KBM-7 (cell line): ENCODE measurements around the gene PRRC2A.

Source experiments
- DNase-seq: peaks from one replicate; pipeline ENCODE4 v3.0.0-alpha.2; 2015
- in situ Hi-C: fragments of 300-500 bp; cut with MboI; formaldehyde crosslinking; loops from 2 replicates; pipeline ENCODE4 v1.14.3; 2020; ENCODE audit warnings: low sequenced_read_pairs, low pct_unique_long_range_greater_than_20kb, mixed read lengths

PRRC2A gene

GRCh38 chr6:31661262-31662123 is 41.0 kb downstream of the PRRC2A start:
- DNase-seq: no peak
- in situ Hi-C loops: no loop called here

GRCh38 chr6:31662124-31662723 is 41.7 kb downstream of the PRRC2A start:
- in situ Hi-C loops: no loop called here
- DNase-seq: no peak

DNA sequence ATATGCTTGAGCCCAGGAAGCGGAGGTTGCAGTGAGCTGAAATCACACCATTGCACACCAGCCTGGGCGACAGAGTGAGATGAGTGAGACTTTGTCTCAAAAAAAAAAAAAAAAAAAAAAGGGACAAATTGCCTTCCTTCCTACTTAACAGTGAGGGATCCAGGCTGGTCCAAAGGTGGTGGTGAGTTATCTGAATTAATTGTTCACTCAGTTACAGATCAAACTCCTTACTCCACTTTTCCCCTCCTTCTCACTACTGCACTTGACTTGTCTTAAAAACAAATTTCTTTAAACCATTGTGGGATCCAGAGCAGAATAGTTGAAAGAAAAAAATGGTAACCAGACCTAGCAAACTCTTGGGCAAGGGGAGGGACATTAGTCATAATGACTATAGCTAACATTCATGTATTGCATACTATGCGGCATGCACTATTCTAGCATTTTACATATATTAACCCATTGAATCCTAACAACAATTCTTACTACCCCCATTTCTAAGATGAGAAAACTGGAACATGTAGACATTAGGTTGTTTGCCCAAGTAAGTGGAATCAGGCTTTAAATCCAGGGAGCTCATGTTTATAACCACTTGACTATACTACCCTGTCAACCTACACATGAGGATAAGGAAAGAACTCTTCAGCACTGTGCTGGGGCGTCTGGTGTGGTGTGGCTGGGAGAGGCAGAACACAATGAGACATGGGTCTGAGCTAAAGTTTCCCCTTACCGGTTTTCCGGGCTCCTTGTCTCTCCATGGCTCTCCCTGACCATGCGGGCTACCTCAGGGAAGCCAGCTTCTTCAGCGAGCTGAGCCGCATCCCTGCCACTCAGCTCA is 42.8 kb downstream of the PRRC2A start:
- no peak for DNase-seq
- in situ Hi-C loops: no loop called here

- in situ Hi-C loops: no loop called here
- no peak for DNase-seq
These were observed 43.7 kb downstream of the PRRC2A start for GRCh38 chr6:31663961-31664789.

DNA sequence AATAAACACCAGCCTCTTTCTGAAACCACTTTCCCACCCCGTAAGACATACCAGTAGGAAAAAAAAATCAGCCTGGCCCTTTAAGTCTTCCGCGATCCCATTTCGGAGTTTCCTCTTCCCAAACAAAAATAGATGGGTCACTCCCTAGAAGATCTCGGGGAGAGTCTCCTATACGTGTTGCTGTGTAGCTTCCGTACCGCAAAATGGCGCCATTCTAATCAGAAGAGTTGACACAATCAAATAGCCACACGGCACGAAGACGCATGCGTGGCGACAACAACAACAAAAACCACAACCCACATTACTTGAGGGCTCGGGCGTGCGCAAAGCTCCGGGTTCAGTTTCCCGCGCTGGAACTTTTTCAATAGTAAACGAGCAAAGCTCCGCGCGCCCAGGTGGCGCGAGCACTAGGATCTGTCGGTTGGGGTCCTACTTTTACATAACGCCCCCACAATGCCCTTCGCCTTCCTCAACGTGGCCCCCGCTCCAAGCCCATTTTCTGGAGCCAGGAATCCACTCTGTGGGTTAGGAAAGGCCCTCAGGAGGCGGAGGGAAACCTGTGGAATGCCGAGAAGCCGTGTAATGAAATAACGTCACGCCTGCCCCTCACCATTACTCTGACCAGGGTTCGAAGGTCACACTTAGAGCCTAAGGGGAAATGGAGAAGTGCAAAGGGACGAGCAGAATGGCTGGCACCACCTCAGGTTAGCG is 44.4 kb downstream of the PRRC2A start, which contains the start of gene GPANK1:
Gene GPANK1 (minus strand): TSS at position 208 of the 711 bp plus-strand sequence. CDS start 519 bp downstream, outside the sequence.
- in situ Hi-C loops: no loop called here
- DNase-seq: peak; percentile 91

DNA sequence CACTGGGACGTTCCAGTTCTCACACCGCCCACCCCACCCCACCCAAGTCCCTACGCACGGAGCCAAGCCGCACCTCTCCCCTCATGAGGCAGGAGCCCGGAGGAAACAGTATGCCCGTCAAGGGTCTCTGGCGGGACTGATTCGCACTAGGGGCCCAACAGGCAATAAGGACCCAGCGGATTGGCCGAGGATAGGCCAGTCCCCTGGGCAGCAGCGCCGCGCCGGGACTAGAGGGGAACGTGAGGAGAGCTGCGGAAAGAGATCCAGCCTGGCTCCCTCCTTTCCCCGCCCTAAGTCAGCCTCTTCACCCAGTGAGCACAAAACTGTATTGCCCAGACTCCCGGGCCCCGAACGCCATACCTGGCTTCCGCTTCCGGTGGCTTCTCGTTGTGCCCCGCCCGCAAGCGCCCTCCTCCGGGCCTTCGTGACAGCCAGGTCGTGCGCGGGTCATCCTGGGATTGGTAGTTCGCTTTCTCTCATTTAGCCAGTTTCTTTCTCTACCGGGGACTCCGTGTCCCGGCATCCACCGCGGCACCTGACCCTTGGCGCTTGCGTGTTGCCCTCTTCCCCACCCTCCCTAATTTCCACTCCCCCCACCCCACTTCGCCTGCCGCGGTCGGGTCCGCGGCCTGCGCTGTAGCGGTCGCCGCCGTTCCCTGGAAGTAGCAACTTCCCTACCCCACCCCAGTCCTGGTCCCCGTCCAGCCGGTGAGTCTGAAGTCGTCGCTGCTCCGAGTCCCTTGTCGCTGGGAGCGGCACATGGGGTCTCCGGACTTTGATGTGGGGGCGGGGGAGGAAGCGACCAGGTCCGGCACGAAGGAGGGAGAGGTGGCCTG is 45.2 kb downstream of the PRRC2A start, which contains the start of gene CSNK2B:
Gene CSNK2B (plus strand): TSS at position 580 of the 836 bp plus-strand sequence. CDS start 752 bp downstream, outside the sequence.
- in situ Hi-C loops: no loop called here
- peak; percentile 99 for DNase-seq

DNA sequence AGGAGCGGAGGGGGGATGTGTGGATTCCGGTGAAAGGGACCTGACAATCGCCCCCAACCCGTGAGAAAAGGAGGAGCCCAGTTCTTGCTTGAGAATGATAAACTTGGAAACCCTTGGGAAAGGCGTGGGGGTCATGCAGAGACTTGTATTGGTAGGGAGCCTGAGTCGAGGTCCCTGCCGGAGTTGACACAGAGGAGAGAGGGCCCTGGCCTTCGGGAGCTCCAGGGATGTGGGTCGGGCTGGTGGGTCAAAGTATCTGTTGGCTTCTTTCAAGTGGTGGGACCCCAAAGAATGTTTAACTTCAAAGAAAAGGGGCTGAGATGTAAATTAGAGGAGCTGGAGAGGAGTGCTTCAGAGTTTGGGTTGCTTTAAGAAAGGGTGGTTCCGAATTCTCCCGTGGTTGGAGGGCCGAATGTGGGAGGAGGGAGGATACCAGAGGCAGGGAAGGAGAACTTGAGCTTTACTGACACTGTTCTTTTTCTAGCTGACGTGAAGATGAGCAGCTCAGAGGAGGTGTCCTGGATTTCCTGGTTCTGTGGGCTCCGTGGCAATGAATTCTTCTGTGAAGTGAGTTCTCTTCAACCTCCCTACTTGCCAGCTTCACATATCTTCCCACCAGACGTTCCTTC is 45.9 kb downstream of the PRRC2A start:
- no peak for DNase-seq
- in situ Hi-C loops: no loop called here

GRCh38 chr6:31669676-31670075 is 49.2 kb downstream of the PRRC2A start, which contains the start of gene LY6G5B:
LY6G5B (plus strand) TSS chr6:31669976; CDS start chr6:31670951, 975 bp downstream.
- no peak for DNase-seq
- in situ Hi-C loops: no loop called here

GRCh38 chr6:31676322-31676903 is 55.9 kb downstream of the PRRC2A start:
- in situ Hi-C loops: no loop called here
- DNase-seq: no peak

- in situ Hi-C loops: no loop called here
- DNase-seq: no peak
These were observed 56.4 kb downstream of the PRRC2A start for GRCh38 chr6:31676904-31677303.

- in situ Hi-C loops: no loop called here
These were observed 57.4 kb downstream of the PRRC2A start for GRCh38 chr6:31677955-31678354.

DNA sequence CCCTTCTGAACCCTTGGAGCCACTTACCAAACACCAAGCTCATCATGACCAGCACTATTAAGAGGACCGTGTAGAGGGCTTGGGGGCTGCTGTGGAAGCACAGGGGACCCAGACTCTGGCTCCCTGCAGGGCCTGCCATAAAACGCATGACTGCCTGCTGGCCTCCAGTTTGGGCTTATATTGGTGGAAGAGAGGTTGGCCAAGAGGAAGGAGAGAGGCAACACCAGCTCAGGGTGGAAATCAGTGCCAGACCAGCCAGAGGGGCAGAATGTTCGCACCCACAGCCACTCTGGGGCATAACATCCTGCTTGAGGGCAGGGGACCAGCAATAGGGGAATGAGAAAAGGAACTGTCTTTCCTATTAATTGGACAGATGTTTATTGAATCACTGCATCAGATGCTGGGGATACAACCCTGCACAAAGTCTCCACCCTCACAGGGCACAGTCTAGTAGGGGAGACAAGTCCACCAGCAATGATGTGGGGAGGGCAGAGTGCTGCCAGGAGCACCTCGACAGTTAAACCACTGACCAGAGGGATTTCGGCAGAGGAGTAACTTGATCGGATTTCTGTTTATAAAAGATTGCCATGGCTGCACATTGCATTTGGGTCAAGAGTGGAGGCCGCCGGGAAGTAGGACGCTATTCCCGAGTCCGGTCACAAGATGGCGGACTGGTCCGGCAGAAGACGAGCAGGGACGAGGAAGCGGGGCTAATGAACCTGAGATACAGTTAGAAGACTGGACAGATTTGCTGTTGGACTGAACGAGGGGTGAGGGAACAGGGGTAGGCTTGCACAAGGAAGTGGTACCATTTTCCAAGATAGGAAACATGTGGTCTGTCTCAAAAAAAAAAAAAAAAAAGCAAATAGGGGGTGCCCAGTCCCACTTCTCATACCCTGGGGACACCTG is 60.0 kb downstream of the PRRC2A start, which contains the start of gene LY6G5C:
Gene LY6G5C (minus strand): TSS at position 842 of the 909 bp plus-strand sequence. CDS start 694 bp downstream, at position 148.
- in situ Hi-C loops: no loop called here
- DNase-seq: peak; percentile 88

More at GRCh38 chr6:31677955-31678354, 57.4 kb downstream of the PRRC2A start:
- DNase-seq: no peak

GRCh38 chr6:31681135-31681671 is 60.7 kb downstream of the PRRC2A start:
- in situ Hi-C loops: no loop called here
- DNase-seq: peak; percentile 53

DNA sequence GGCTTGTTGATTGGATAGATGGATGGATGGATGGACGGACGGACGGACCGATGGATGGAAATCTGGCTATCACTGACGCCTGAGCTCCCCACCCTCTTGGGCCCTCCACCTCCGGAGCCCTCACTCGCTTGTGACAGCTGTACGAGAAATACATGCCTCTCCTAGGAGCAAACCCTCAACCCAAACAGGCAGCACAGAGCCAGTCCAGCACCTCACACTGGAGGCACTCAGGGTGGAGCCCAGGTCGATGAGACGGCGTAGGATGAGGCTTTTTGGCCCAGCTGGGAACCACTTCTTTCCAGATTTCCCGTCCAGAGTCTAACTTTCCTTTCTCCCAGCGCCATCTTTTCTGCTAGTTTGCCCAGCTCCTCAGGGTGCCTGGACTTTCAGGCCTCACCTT is 63.1 kb downstream of the PRRC2A start:
- in situ Hi-C loops: no loop called here
- no peak for DNase-seq

DNA sequence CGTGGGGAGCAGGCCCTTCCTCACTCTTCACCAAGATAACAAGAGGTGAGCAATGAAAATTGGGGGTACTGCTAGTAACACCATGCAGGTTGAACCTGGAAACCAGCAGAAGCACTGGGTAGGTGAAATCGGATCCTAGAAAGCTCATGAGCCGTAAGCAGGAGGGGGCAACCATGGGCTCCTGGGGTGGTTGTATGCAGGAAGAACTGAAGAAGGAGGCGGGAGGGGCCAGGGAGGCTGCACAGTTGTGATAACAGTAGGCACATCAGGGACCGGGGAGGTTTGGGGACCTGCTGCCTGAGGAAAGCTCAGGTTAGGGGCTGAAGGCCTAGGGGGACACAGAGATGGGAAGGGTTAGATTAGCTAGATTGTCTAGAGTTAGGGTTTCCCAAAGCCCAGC is 66.0 kb downstream of the PRRC2A start:
- DNase-seq: no peak
- in situ Hi-C loops: no loop called here
